IMR-90 (cell line): ENCODE measurements around the gene NMRK1. TPM values are rescaled to one million over a fixed set of nuclear protein-coding genes. Genes with fewer than 3 reads are reported as not detected.

Experiments used
- ATAC-seq: fragments of 200-7000 bp; cut with Tn5 transposase; 2 replicates; pipeline ENCODE4 v1.9.1; 2020; ENCODE audit warnings: low read depth, mild to moderate bottlenecking, moderate library complexity
- BruUV-seq: library from RNA; stranded (reverse); fragments of 400-500 nt; replicated peaks from 2 replicates; lab custom pipeline; 2021; lab: Mats Ljungman, UMichigan
- CTCF ChIA-PET: fragments of 300-600 bp; formaldehyde crosslinking; extraction: SDS; loops from one replicate; lab custom pipeline; 2021; ENCODE audit warnings: antibody characterized with exemption; lab: Yijun Ruan, JAX
- POLR2A ChIA-PET: fragments of 300-600 bp; sonication (Branson Sonifier 250); formaldehyde crosslinking; loops from one replicate; lab custom pipeline; 2022; ENCODE audit warnings: antibody characterized with exemption; ENCODE audit not compliant: unreplicated experiment; lab: Charles Lee
- DNase-seq: peaks from one replicate; pipeline ENCODE4 v3.0.0; 2013
- H2AFZ ChIP-seq: replicated peaks from 2 replicates; pipeline ENCODE3; 2013; ENCODE audit warnings: low read length, mild to moderate bottlenecking; ENCODE audit not compliant: poor library complexity
- H2AK5ac ChIP-seq: 2 replicates; pipeline ENCODE4 v1.6.1; 2013; ENCODE audit warnings: low read depth, low read length, inconsistent platforms
- H2AK9ac ChIP-seq: replicated peaks from 2 replicates; pipeline ENCODE3; 2013; ENCODE audit warnings: mild to moderate bottlenecking, low read depth, low read length, moderate library complexity; ENCODE audit not compliant: poor library complexity
- H2BK120ac ChIP-seq: 2 replicates; pipeline ENCODE4 v1.6.1; 2013; ENCODE audit warnings: low read depth, low read length, inconsistent platforms
- H2BK15ac ChIP-seq: 3 replicates; pipeline ENCODE4 v1.6.1; 2013; ENCODE audit warnings: low read depth, low read length, inconsistent platforms
- H2BK20ac ChIP-seq: 2 replicates; pipeline ENCODE4 v1.6.1; 2013; ENCODE audit warnings: low read depth, mild to moderate bottlenecking, inconsistent platforms, low read length, moderate library complexity
- H2BK5ac ChIP-seq: 2 replicates; pipeline ENCODE4 v1.6.1; 2013; ENCODE audit warnings: mild to moderate bottlenecking, low read depth, low read length, inconsistent platforms; ENCODE audit not compliant: poor library complexity, severe bottlenecking
- H3K14ac ChIP-seq: replicated peaks from 2 replicates; pipeline ENCODE4 v1.6.1; 2013; ENCODE audit warnings: low read depth, low read length, inconsistent platforms
- H3K18ac ChIP-seq: 2 replicates; pipeline ENCODE4 v1.6.1; 2013; ENCODE audit warnings: low read depth, low read length, control low read depth
- H3K23ac ChIP-seq: 2 replicates; pipeline ENCODE4 v1.6.1; 2013; ENCODE audit warnings: low read depth, low read length, inconsistent platforms
- H3K27ac ChIP-seq: 2 replicates; pipeline ENCODE4 v1.5.1; 2013; ENCODE audit warnings: mild to moderate bottlenecking, control low read depth, low read length; ENCODE audit not compliant: insufficient read depth
- H3K27me3 ChIP-seq: 2 replicates; pipeline ENCODE4 v1.6.1; 2013; ENCODE audit warnings: low read length; ENCODE audit not compliant: control insufficient read depth, insufficient read depth
- H3K36me3 ChIP-seq: 2 replicates; pipeline ENCODE4 v1.6.1; 2013; ENCODE audit warnings: low read length, mixed read lengths; ENCODE audit not compliant: control insufficient read depth, insufficient read depth
- H3K4ac ChIP-seq: 2 replicates; pipeline ENCODE4 v1.6.1; 2013; ENCODE audit warnings: low read depth, low read length, inconsistent platforms
- H3K4me1 ChIP-seq: 2 replicates; pipeline ENCODE4 v1.6.1; 2013; ENCODE audit warnings: low read length, mixed read lengths; ENCODE audit not compliant: control insufficient read depth, insufficient read depth
- H3K4me2 ChIP-seq: 2 replicates; pipeline ENCODE4 v1.6.1; 2013; ENCODE audit warnings: low read depth, mild to moderate bottlenecking, control low read depth, low read length, moderate library complexity
- H3K4me3 ChIP-seq: 2 replicates; pipeline ENCODE4 v1.5.1; 2013; ENCODE audit warnings: low read depth, mild to moderate bottlenecking, control low read depth, low read length, moderate library complexity; ENCODE audit not compliant: insufficient read depth
- H3K56ac ChIP-seq: 2 replicates; pipeline ENCODE4 v1.6.1; 2013; ENCODE audit warnings: low read length, inconsistent platforms; ENCODE audit not compliant: insufficient read depth; ENCODE audit errors: extremely low read depth
- H3K79me1 ChIP-seq, 2 experiments: 2 replicates each; pipeline ENCODE4 v1.6.1; 2013; ENCODE audit warnings: low read length in 2 of 2, inconsistent platforms in 1 of 2, low read depth in 1 of 2
- H3K9ac ChIP-seq: 2 replicates; pipeline ENCODE4 v1.6.1; 2013; ENCODE audit warnings: low read depth, low read length, control low read depth
- H3K9me1 ChIP-seq: 2 replicates; pipeline ENCODE4 v1.6.1; 2013; ENCODE audit warnings: low read length, inconsistent platforms; ENCODE audit not compliant: insufficient read depth
- H3K9me3 ChIP-seq: 2 replicates; pipeline ENCODE4 v1.6.1; 2013; ENCODE audit warnings: low read length; ENCODE audit not compliant: control insufficient read depth, insufficient read depth
- H4K20me1 ChIP-seq: 2 replicates; pipeline ENCODE4 v1.6.1; 2013; ENCODE audit warnings: low read length, inconsistent platforms; ENCODE audit not compliant: insufficient read depth
- H4K5ac ChIP-seq: 2 replicates; pipeline ENCODE4 v1.6.1; 2013; ENCODE audit warnings: mild to moderate bottlenecking, low read depth, low read length, control low read depth
- H4K8ac ChIP-seq, 2 experiments: 2 replicates each; pipeline ENCODE4 v1.6.1; 2013; ENCODE audit warnings: low read depth in 2 of 2, low read length in 2 of 2, control low read depth in 1 of 2, inconsistent platforms in 1 of 2
- H4K91ac ChIP-seq: 2 replicates; pipeline ENCODE4 v1.6.1; 2013; ENCODE audit warnings: low read depth, low read length, inconsistent platforms; ENCODE audit not compliant: insufficient read depth
- MAFK ChIP-seq: IDR thresholded peaks from 2 replicates; pipeline ENCODE4 v1.6.1; 2012; ENCODE audit warnings: low read depth, low read length, improper control_type of control experiment
- WGBS, 2 experiments: methylation state at CpG; one replicate each; pipeline versions ENCODE4 v1.1.5 to v1.1.7; 2013; ENCODE audit warnings: missing lambda C conversion rate in 2 of 2; ENCODE audit not compliant: insufficient read length in 1 of 2; ENCODE audit errors: extremely low coverage in 2 of 2; 5-methylcytosine and 5-hydroxymethylcytosine counted together
- dilution Hi-C: fragments of 300-500 bp; cut with HindIII; formaldehyde crosslinking; loops from one replicate; pipeline ENCODE4 v1.14.3; 2018; ENCODE audit warnings: low sequenced_read_pairs; ENCODE audit not compliant: unreplicated experiment
- in situ Hi-C: fragments of 300-500 bp; cut with MboI; formaldehyde crosslinking; loops from 3 replicates; pipeline ENCODE4 v1.14.3; 2019; ENCODE audit warnings: low sequenced_read_pairs, inconsistent platforms, mixed read lengths
- intact Hi-C: fragments of 100-400 bp; cut with micrococcal nuclease; formaldehyde crosslinking; loops from 2 replicates; pipeline ENCODE4 v1.10.0; 2022
- polyA plus RNA-seq, 3 experiments: library from polyadenylated mRNA; depleted of rRNA; stranded (reverse); fragments of >200 nt; gene quantifications; 2 replicates each; pipeline ENCODE4 v1.2.3, GENCODE V29; 2012; ENCODE audit warnings: low replicate concordance in 1 of 3
- total RNA-seq: library from RNA; depleted of rRNA; stranded (reverse); fragments of >200 nt; gene quantifications from 2 replicates; pipeline ENCODE4 v1.2.3, GENCODE V29; 2012
- TF ChIP-seq, protein P1 (sequence below): conservative IDR thresholded peaks from 2 replicates; pipeline ENCODE4 v1.5.1; 2012; ENCODE audit warnings: mild to moderate bottlenecking, low read depth, low read length, improper control_type of control experiment

The NMRK1 gene
- total and polyA plus RNA-seq, 2 of the 4 experiments (the other 2 are of a cell fraction), result 5.7 to 5.9 TPM

DNA sequence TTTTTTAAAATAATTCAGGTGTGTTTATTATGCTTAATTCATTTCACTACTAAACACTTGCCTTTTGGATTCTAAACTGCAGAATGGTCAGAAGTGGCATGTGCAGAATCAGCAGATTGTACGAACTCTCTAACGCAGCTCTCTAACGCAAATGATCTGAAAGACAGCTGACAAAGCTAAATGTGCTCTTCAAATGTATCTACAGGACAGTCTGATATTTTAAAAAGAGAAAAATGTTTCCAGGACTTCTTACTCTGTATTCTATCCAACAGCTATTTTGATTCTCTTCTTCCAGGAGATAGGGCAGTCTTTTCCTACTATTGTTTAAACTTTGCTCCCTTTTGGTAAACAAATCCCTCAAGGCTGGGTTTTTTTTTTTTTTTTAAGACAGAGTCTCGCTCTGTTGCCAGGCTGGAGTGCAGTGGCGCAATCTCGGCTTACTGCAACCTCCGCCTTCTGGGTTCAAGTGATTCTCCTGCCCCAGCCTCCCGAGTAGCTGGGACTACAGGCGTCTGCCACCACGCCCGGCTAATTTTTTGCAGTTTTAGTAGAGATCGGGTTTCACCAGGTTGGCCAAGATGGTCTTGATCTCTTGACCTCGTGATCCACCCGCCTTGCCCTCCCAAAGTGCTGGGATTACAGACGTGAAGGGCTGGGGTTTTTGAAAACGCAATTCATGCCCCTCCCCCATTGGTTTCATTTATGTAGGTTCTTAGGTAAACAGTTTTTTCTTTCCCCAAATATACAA lies 1.2 kb downstream of the NMRK1 start:
- TF ChIP-seq MAFK, result peak; percentile 51
- TF ChIP-seq, protein P1, sequence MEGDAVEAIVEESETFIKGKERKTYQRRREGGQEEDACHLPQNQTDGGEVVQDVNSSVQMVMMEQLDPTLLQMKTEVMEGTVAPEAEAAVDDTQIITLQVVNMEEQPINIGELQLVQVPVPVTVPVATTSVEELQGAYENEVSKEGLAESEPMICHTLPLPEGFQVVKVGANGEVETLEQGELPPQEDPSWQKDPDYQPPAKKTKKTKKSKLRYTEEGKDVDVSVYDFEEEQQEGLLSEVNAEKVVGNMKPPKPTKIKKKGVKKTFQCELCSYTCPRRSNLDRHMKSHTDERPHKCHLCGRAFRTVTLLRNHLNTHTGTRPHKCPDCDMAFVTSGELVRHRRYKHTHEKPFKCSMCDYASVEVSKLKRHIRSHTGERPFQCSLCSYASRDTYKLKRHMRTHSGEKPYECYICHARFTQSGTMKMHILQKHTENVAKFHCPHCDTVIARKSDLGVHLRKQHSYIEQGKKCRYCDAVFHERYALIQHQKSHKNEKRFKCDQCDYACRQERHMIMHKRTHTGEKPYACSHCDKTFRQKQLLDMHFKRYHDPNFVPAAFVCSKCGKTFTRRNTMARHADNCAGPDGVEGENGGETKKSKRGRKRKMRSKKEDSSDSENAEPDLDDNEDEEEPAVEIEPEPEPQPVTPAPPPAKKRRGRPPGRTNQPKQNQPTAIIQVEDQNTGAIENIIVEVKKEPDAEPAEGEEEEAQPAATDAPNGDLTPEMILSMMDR, result no peak
- Histone ChIP-seq H2BK15ac (no peak overlapping the region), H3K9me1 (peaks cover 2% of the 10 kb centered on the region; the same call in 1 of the 2 replicates), H3K18ac (no peak overlapping the region), H3K79me1 (peaks cover 11 to 30% of the 10 kb centered on the region in 2 experiments; a peak in 2 of 4 replicates), H4K91ac (no peak overlapping the region), H2AK5ac (no peak overlapping the region), H3K4me1 (peaks cover 2% of the 10 kb centered on the region; the same call in 1 of the 2 replicates), H4K5ac (no peak overlapping the region), H3K36me3 (no peaks in the 10 kb centered on the region), H2BK120ac (no peak overlapping the region), H3K4ac (no peak overlapping the region), H3K9me3 (no peaks in the 10 kb centered on the region), H3K56ac (no peak overlapping the region), H2AFZ (no peak overlapping the region), H4K20me1 (no peaks in the 10 kb centered on the region), H2AK9ac (no peak overlapping the region), H3K27me3 (no peaks in the 10 kb centered on the region), H3K23ac (no peak overlapping the region), H3K14ac (no peak overlapping the region), H3K9ac (peak overlapping the region; percentile 32; the same call in 1 of the 2 replicates), H2BK20ac (no peak overlapping the region; the same call in 1 of the 2 replicates), H4K8ac (peak overlapping the region; percentile 22 to 49; a peak in 2 of 4 replicates), H3K4me3 (peak overlapping the region; percentile 99; the same call in 1 of the 2 replicates), H2BK5ac (no peak overlapping the region), H3K27ac (no peak overlapping the region), H3K4me2 (peak overlapping the region; percentile 95)
- DNase-seq, result no peak
- BruUV-seq, result no TSS peak
- CTCF ChIA-PET, result interaction anchor here (0.6 to 1.6 kb wide), 3 partner anchors 22 to 255 kb away, joined by 3 to 4 read pairs (median 4); no protein-coding TSS in a partner anchor
- dilution Hi-C loops, result no loop called here
- no peak for ATAC-seq
- WGBS, 2 experiments, result no CpG with 5 or more reads among the region's 16 CpGs
- intact Hi-C loops, result loop anchor here (5.0 kb wide), 1 partner anchor 151 kb away; no protein-coding TSS in a partner anchor
- in situ Hi-C loops, result no loop called here
- POLR2A ChIA-PET, result no interaction called here
